Measurements from ENCODE around the gene CLK4. TPM values are rescaled to one million over a fixed set of nuclear protein-coding genes. Genes with fewer than 3 reads are reported as not detected.

Gene CLK4
- total and polyA plus RNA-seq, 12 donors: 7.3 to 57.0 (median 29.0) TPM

DNA sequence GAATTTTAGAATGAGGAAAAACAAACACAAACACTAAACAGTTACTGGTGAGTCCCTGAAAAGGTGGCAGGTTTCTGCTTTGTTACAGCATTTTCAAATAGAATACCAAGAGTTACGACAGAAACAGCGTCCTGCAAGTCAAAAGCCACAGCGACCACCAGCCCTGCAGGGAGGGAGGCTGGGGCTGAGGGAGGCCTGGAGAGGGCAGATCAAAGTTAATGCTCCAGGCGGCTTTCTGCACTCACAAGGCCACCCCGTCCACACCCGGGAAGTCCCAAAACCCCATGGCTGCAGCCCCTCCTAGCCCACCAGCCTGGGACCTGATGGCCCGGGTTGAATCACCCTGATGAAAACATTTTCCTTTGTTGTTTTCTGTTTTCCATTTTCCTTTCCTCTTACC lies 65.9 kb downstream of the CLK4 start:
- TF ChIP-seq POLR2A (IDR thresholded peaks at IDR 0.05): no peak
- TF ChIP-seq, protein P1, sequence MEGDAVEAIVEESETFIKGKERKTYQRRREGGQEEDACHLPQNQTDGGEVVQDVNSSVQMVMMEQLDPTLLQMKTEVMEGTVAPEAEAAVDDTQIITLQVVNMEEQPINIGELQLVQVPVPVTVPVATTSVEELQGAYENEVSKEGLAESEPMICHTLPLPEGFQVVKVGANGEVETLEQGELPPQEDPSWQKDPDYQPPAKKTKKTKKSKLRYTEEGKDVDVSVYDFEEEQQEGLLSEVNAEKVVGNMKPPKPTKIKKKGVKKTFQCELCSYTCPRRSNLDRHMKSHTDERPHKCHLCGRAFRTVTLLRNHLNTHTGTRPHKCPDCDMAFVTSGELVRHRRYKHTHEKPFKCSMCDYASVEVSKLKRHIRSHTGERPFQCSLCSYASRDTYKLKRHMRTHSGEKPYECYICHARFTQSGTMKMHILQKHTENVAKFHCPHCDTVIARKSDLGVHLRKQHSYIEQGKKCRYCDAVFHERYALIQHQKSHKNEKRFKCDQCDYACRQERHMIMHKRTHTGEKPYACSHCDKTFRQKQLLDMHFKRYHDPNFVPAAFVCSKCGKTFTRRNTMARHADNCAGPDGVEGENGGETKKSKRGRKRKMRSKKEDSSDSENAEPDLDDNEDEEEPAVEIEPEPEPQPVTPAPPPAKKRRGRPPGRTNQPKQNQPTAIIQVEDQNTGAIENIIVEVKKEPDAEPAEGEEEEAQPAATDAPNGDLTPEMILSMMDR (IDR thresholded peaks at IDR 0.05): no peak
- H3K4me3 ChIP-seq: no peak overlapping the region
- no peak for DNase-seq
- intact Hi-C loops (cut with DNase I): no loop called here
- no peaks in the 10 kb centered on the region for H3K27me3 ChIP-seq
- no peaks in the 10 kb centered on the region for H3K4me1 ChIP-seq (replicated peaks in 1 of 2)
- H3K27ac ChIP-seq: no peak overlapping the region
- no peaks in the 10 kb centered on the region for H3K36me3 ChIP-seq (replicated peaks in 1 of 2)
- H3K9me3 ChIP-seq (replicated peaks in 1 of 3): no peaks in the 10 kb centered on the region
- 74 to 79% (median 78%) methylated on average over 7 of the region's 7 CpGs for WGBS, 4 donors

DNA sequence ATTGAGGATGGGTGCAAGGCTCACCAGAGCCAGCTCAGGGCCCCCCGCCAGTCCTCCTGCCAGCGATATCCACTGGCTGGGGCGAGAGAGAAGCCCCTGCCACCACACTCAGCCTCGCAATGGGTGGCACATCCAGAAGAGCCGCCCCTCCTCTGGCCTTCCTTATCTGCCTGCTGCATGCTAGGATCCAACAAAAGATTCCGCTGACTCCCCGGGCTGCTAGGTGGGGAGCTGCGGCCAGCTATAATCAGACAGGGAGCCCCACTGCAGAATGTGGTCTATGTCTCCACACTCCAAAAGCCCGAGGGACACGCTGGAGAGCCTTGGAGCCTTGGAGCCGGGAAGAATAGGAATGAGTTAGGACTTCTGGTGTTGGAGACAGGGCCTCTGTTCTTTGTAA lies 69.4 kb downstream of the CLK4 start:
- no peak overlapping the region for H3K4me3 ChIP-seq
- no peaks in the 10 kb centered on the region for H3K27me3 ChIP-seq
- no peaks in the 10 kb centered on the region for H3K4me1 ChIP-seq (replicated peaks in 1 of 2)
- no peak overlapping the region for H3K27ac ChIP-seq
- TF ChIP-seq, protein P1 (IDR thresholded peaks at IDR 0.05): no peak
- no peak for TF ChIP-seq POLR2A (IDR thresholded peaks at IDR 0.05)
- intact Hi-C loops (cut with DNase I): no loop called here
- H3K9me3 ChIP-seq (replicated peaks in 1 of 3): no peaks in the 10 kb centered on the region
- H3K36me3 ChIP-seq (replicated peaks in 1 of 2): no peaks in the 10 kb centered on the region
- DNase-seq: no peak
- WGBS, 4 donors: 91 to 95% (median 93%) methylated on average over 7 to 11 of the region's 11 CpGs

DNA sequence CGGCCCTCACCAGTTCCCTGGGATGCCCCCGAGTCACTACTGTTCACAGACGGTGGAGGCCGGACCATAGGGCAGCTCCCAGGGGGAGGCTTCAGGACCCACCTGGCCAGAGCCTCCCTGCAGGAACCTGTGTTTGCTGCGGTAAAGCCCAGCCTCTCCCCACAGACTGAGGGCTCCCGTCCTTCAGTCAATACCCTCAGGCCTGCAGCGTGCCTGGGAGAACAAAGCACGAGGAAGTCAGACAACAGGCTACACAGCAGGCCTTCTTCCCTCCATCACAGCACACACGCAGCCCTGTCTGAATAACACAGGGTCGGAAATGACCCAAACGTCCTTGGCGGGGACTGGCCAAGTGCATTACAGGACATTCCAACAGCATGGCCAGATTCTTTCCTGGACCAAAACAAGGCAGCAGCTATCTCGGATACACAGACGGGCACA lies 71.1 kb downstream of the CLK4 start:
- H3K9me3 ChIP-seq (replicated peaks in 1 of 3): no peaks in the 10 kb centered on the region
- no peak for TF ChIP-seq POLR2A (IDR thresholded peaks at IDR 0.05)
- TF ChIP-seq, protein P1 (IDR thresholded peaks at IDR 0.05): no peak
- H3K27me3 ChIP-seq: no peaks in the 10 kb centered on the region
- no peak overlapping the region for H3K4me3 ChIP-seq
- no peaks in the 10 kb centered on the region for H3K36me3 ChIP-seq (replicated peaks in 1 of 2)
- 79 to 93% (median 86%) methylated on average over 3 to 14 of the region's 14 CpGs for WGBS, 4 donors
- no peak for DNase-seq
- no peaks in the 10 kb centered on the region for H3K4me1 ChIP-seq (replicated peaks in 1 of 2)
- no peak overlapping the region for H3K27ac ChIP-seq
- intact Hi-C loops (cut with DNase I): no loop called here

DNA sequence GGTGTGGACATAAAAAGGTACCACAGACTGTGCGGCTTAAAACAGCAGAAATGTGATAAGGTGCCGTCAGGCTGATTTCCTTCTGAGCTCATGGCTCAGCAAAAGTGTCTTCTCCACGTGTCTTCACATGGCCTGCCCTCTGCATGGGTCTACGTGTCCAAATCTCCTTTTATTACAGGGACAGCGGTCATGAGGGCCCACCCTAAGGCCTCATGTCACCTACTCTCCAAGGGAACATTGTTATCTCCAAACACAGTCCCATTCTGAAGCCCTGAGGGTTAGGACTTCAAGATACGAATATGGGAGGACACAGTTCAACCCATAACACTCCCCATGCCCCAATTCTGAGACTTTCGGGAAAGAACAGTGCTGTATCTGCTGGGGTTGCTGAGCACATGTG lies 71.8 kb downstream of the CLK4 start:
- no peak for TF ChIP-seq POLR2A (IDR thresholded peaks at IDR 0.05)
- TF ChIP-seq, protein P1 (IDR thresholded peaks at IDR 0.05): no peak
- H3K27me3 ChIP-seq: no peaks in the 10 kb centered on the region
- intact Hi-C loops (cut with DNase I): no loop called here
- H3K4me1 ChIP-seq (replicated peaks in 1 of 2): no peaks in the 10 kb centered on the region
- H3K9me3 ChIP-seq (replicated peaks in 1 of 3): no peaks in the 10 kb centered on the region
- no peaks in the 10 kb centered on the region for H3K36me3 ChIP-seq (replicated peaks in 1 of 2)
- no peak overlapping the region for H3K27ac ChIP-seq
- no peak for DNase-seq
- WGBS, 4 donors: 76 to 86% (median 80%) methylated on average over 7 of the region's 7 CpGs
- no peak overlapping the region for H3K4me3 ChIP-seq
